Astrocyte (in vitro differentiated cells and primary cell): Measurements from ENCODE around the gene WEE2. TPM values are rescaled to one million over a fixed set of nuclear protein-coding genes. Genes with fewer than 3 reads are reported as not detected.

Source experiments
- DNase-seq: peaks from one replicate; pipeline ENCODE4 v3.0.0-alpha.2; 2010; ENCODE audit warnings: low read depth
- FAIRE-seq: peaks from 2 replicates; lab custom pipeline; 2011; peaks lifted over from hg19 to GRCh38; lab: Jason Lieb, UNC
- H2AFZ ChIP-seq: 2 replicates; pipeline ENCODE4 v1.6.0; 2012; ENCODE audit warnings: low read depth, low read length, inconsistent platforms
- H3K27ac ChIP-seq: 2 replicates; pipeline ENCODE4 v1.5.1; 2011; ENCODE audit warnings: low read depth, low read length, inconsistent platforms
- H3K27me3 ChIP-seq: 2 replicates; pipeline ENCODE4 v1.6.0; 2011; ENCODE audit warnings: low read length, inconsistent platforms; ENCODE audit not compliant: insufficient read depth
- H3K36me3 ChIP-seq: 2 replicates; pipeline ENCODE4 v1.5.1; 2011; ENCODE audit warnings: low read length, inconsistent platforms; ENCODE audit not compliant: insufficient read depth
- H3K4me1 ChIP-seq: 2 replicates; pipeline ENCODE4 v1.5.1; 2011; ENCODE audit warnings: low read length, inconsistent platforms; ENCODE audit not compliant: insufficient read depth
- H3K4me2 ChIP-seq: 2 replicates; pipeline ENCODE4 v1.6.0; 2012; ENCODE audit warnings: low read length, inconsistent platforms
- H3K4me3 ChIP-seq: 2 replicates; pipeline ENCODE4 v1.5.1; 2011; ENCODE audit warnings: low read depth, mild to moderate bottlenecking, low read length, inconsistent platforms; ENCODE audit not compliant: insufficient read depth
- H3K79me2 ChIP-seq: 2 replicates; pipeline ENCODE4 v1.6.0; 2012; ENCODE audit warnings: mild to moderate bottlenecking, low read length, inconsistent platforms; ENCODE audit not compliant: insufficient read depth
- H3K9ac ChIP-seq: 2 replicates; pipeline ENCODE4 v1.6.0; 2012; ENCODE audit warnings: mild to moderate bottlenecking, low read length, inconsistent platforms
- H3K9me3 ChIP-seq: 2 replicates; pipeline ENCODE4 v1.5.1; 2012; ENCODE audit warnings: low read depth, mild to moderate bottlenecking, low read length, inconsistent platforms; ENCODE audit not compliant: insufficient read depth
- H4K20me1 ChIP-seq: 2 replicates; pipeline ENCODE4 v1.6.0; 2012; ENCODE audit warnings: low read length, inconsistent platforms; ENCODE audit not compliant: insufficient read depth
- H3K27ac Mint-ChIP-seq: one replicate; pipeline ENCODE4 v1.8.0; 2021; ENCODE audit warnings: mild to moderate bottlenecking, mixed read lengths; ENCODE audit not compliant: unreplicated experiment
- H3K27me3 Mint-ChIP-seq: one replicate; pipeline ENCODE4 v1.8.0; 2021; ENCODE audit warnings: low read depth, mixed read lengths; ENCODE audit not compliant: unreplicated experiment
- H3K36me3 Mint-ChIP-seq: one replicate; pipeline ENCODE4 v1.8.0; 2021; ENCODE audit warnings: low read depth, mixed read lengths; ENCODE audit not compliant: unreplicated experiment
- H3K4me1 Mint-ChIP-seq: one replicate; pipeline ENCODE4 v1.8.0; 2021; ENCODE audit warnings: low read depth, mixed read lengths; ENCODE audit not compliant: unreplicated experiment
- H3K4me3 Mint-ChIP-seq: one replicate; pipeline ENCODE4 v1.8.0; 2021; ENCODE audit warnings: mild to moderate bottlenecking, moderate library complexity, mixed read lengths; ENCODE audit not compliant: unreplicated experiment
- H3K9me3 Mint-ChIP-seq: one replicate; pipeline ENCODE4 v1.8.0; 2021; ENCODE audit warnings: mild to moderate bottlenecking, mixed read lengths; ENCODE audit not compliant: unreplicated experiment
- CTCF ChIP-seq: IDR thresholded peaks from 2 replicates; pipeline ENCODE4 v1.5.1; 2011; ENCODE audit warnings: low read depth, mild to moderate bottlenecking, inconsistent platforms, low read length, moderate library complexity; ENCODE audit not compliant: insufficient read depth
- EZH2 ChIP-seq: IDR thresholded peaks from 2 replicates; pipeline ENCODE4 v1.6.1; 2012; ENCODE audit warnings: mild to moderate bottlenecking, low read length, inconsistent platforms; ENCODE audit not compliant: insufficient read depth
- total RNA-seq: library from RNA; stranded (reverse); gene quantifications from 2 replicates; pipeline ENCODE4 v1.2.1, GENCODE V29; 2021

WEE2 gene
- total RNA-seq, 1 donor from 2014 or later: not detected

DNA sequence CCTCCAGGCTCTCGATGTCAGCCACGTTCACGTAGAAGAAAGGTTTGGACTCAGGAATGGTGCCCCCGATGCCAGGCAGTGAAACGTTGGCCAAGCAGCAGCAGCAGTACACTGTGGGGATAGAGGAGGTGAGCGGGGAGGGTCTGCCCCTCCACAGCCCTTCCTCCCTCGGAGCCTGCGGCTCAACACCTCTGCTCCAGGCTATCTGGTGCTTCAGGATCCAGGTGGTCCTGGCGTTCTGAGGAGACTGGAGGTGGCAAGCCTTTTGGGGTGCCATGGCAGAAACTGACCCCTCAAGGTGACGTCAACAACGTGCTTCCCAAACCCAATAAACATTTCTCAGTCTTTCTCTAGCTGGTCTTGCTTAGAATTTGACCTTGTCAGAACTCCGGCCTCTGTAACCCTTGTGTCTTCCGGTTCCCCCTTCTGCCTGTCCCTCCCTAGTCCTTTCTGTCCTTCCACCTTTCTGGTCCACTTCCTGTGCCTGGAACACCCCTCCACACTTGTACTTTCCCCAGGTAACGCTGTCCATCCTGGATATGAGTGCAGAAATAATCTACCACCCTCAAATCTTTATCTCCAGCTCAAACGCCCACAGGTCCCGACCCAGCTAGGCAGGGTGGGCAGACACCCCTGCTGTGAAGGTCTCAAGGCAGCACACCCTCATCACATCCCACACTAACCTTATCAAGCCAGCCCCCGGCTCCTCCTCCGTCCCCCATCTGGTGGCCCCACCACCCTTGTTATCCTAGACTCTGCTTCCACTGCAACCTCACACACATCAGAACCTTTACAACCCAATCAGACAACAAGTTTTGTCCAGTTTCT lies 42.7 kb upstream of the WEE2 start:
- H3K79me2 ChIP-seq: no peaks in the 10 kb centered on the region
- Mint-ChIP-seq H3K4me3 (no peak overlapping the region), H3K27ac (no peak overlapping the region), H3K36me3 (peaks cover 35% of the 10 kb centered on the region), H3K9me3 (peaks cover 3% of the 10 kb centered on the region), H3K27me3 (no peaks in the 10 kb centered on the region), H3K4me1 (peaks cover 3% of the 10 kb centered on the region)
- no peak overlapping the region for H3K27ac ChIP-seq
- no peaks in the 10 kb centered on the region for H3K9me3 ChIP-seq
- no peak overlapping the region for H3K9ac ChIP-seq
- FAIRE-seq: no peak
- no peak overlapping the region for H3K4me3 ChIP-seq
- no peak overlapping the region for H2AFZ ChIP-seq
- no peaks in the 10 kb centered on the region for H3K27me3 ChIP-seq
- no peak for DNase-seq
- H4K20me1 ChIP-seq: no peaks in the 10 kb centered on the region
- H3K4me2 ChIP-seq: no peak overlapping the region
- H3K4me1 ChIP-seq: no peaks in the 10 kb centered on the region
- TF ChIP-seq CTCF: no peak
- TF ChIP-seq EZH2: no peak
- H3K36me3 ChIP-seq: peaks cover 4% of the 10 kb centered on the region

DNA sequence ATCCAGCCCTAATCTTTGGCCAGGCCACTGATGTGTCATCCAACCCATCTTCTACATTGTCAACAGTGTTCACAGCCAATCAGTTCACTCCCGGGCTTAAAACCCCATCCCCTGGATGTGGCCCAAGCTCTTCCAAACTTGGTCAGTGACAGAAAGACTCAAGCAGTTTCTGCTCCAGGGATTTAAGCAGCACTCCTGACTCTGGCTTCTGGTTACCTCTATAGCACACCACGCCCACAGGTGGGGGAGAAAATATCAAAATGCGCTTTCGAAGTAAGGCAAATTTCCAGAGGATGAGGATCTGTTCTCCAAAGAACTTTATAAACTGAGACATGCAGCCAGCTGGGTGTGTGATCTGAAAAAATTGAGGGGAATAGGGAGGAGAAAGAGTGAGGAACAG lies 42.1 kb upstream of the WEE2 start:
- peaks cover 4% of the 10 kb centered on the region for H3K36me3 ChIP-seq
- DNase-seq: no peak
- FAIRE-seq: no peak
- H3K4me2 ChIP-seq: no peak overlapping the region
- TF ChIP-seq EZH2: no peak
- TF ChIP-seq CTCF: no peak
- Mint-ChIP-seq H3K4me1 (no peaks in the 10 kb centered on the region), H3K27ac (no peak overlapping the region), H3K36me3 (peaks cover 36% of the 10 kb centered on the region), H3K4me3 (no peak overlapping the region), H3K9me3 (peaks cover 3% of the 10 kb centered on the region), H3K27me3 (no peaks in the 10 kb centered on the region)
- H3K27ac ChIP-seq: no peak overlapping the region
- H4K20me1 ChIP-seq: no peaks in the 10 kb centered on the region
- no peaks in the 10 kb centered on the region for H3K4me1 ChIP-seq
- H3K9me3 ChIP-seq: no peaks in the 10 kb centered on the region
- no peaks in the 10 kb centered on the region for H3K27me3 ChIP-seq
- H2AFZ ChIP-seq: no peak overlapping the region
- H3K79me2 ChIP-seq: no peaks in the 10 kb centered on the region
- no peak overlapping the region for H3K4me3 ChIP-seq
- no peak overlapping the region for H3K9ac ChIP-seq

- Histone ChIP-seq H3K36me3 (no peaks in the 10 kb centered on the region), H3K9me3 (no peaks in the 10 kb centered on the region), H3K4me3 (no peak overlapping the region), H4K20me1 (no peaks in the 10 kb centered on the region), H3K27ac (no peak overlapping the region), H3K79me2 (no peaks in the 10 kb centered on the region), H3K9ac (no peak overlapping the region), H3K4me1 (peaks cover under 1% of the 10 kb centered on the region), H3K4me2 (no peak overlapping the region), H3K27me3 (no peaks in the 10 kb centered on the region), H2AFZ (no peak overlapping the region)
- Mint-ChIP-seq H3K36me3 (peaks cover 40% of the 10 kb centered on the region), H3K9me3 (peaks cover 3% of the 10 kb centered on the region), H3K27ac (no peak overlapping the region), H3K4me1 (peaks cover 10% of the 10 kb centered on the region), H3K4me3 (no peak overlapping the region), H3K27me3 (no peaks in the 10 kb centered on the region)
- TF ChIP-seq EZH2 (no peak), CTCF (no peak)
- FAIRE-seq: no peak
- no peak for DNase-seq
Observed at GRCh38 chr7:141668853-141669252, 39.3 kb upstream of the WEE2 start.
